ENCODE data around the gene TMEM186. TPM values are rescaled to one million over a fixed set of nuclear protein-coding genes. Genes with fewer than 3 reads are reported as not detected.

The TMEM186 gene
- total and polyA plus RNA-seq, 12 donors = 7.9 to 15.4 (median 11.9) TPM

DNA sequence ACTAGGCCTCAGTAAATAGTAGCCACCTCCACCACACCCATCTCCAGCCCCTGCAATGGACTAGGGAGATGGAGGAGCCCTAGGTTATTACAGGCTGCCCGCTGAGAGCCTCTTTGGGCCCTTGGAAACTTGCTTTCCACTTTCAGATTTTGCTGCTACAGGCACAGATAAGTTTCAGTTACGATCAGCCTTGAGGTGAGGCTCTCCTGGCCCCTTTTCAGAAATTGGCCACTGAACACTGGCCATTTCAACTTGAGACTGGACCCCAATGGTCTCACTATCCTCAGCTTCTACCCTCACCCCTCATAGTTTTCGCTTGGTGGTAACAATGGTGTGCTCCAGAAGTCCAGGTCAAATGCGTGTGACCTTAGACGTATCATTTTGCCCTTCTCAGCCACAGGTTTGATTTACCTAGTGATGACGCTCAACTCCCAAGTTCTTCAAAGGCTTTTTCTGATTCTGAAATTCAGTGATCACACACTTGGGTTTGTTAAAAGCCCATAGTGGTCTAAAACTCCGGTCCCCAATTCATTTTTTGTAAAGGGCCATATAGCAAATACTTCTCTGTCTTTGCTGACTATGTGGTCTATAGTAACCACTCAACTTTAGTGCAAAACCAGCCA, 1.2 kb upstream of the TMEM186 start:
- TF ChIP-seq POLR2A (IDR thresholded peaks at IDR 0.05) = no peak
- TF ChIP-seq, protein P1, sequence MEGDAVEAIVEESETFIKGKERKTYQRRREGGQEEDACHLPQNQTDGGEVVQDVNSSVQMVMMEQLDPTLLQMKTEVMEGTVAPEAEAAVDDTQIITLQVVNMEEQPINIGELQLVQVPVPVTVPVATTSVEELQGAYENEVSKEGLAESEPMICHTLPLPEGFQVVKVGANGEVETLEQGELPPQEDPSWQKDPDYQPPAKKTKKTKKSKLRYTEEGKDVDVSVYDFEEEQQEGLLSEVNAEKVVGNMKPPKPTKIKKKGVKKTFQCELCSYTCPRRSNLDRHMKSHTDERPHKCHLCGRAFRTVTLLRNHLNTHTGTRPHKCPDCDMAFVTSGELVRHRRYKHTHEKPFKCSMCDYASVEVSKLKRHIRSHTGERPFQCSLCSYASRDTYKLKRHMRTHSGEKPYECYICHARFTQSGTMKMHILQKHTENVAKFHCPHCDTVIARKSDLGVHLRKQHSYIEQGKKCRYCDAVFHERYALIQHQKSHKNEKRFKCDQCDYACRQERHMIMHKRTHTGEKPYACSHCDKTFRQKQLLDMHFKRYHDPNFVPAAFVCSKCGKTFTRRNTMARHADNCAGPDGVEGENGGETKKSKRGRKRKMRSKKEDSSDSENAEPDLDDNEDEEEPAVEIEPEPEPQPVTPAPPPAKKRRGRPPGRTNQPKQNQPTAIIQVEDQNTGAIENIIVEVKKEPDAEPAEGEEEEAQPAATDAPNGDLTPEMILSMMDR (IDR thresholded peaks at IDR 0.05) = no peak
- no peak for DNase-seq
- intact Hi-C loops (cut with DNase I) = loop anchor here in 1 of 2 donors (5.0 to 10.0 kb wide), 2 partner anchors 79 to 234 kb away; no protein-coding TSS in a partner anchor
- no peaks in the 10 kb centered on the region for H3K9me3 ChIP-seq (replicated peaks in 1 of 3)
- peak overlapping the region in 3 of 4 donors; percentile 81 to 99 (median 93) for H3K4me3 ChIP-seq
- H3K27ac ChIP-seq = peak overlapping the region in 2 of 5 donors; percentile 58 to 92
- WGBS, 4 donors = 55 to 67% (median 63%) methylated on average over 7 of the region's 7 CpGs
- H3K36me3 ChIP-seq (replicated peaks in 1 of 2) = peaks cover 0 to 22% of the 10 kb centered on the region in 2 donors
- no peaks in the 10 kb centered on the region for H3K27me3 ChIP-seq
- H3K4me1 ChIP-seq (replicated peaks in 1 of 2) = peaks cover 24 to 31% of the 10 kb centered on the region in 2 donors

DNA sequence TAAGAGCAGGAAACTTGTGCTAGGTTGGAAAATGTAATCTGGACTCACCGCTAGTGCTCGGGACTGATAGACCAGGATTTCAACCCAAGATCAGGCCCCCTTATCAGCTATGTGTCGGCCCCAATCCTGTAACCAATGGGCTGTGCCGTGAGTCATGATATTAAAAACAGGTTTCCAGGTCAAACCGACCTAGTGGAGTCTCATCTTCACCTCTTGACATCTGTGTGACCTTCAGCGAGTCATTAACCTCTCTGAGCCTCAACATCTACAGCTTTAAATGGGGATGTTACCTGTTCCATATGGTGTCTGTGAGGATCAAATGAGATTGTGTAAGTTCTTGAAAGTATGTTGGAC, 712 bp upstream of the TMEM186 start:
- intact Hi-C loops (cut with DNase I) = loop anchor here in 1 of 2 donors (5.0 to 10.0 kb wide), 2 partner anchors 79 to 233 kb away; no protein-coding TSS in a partner anchor
- peaks cover 0 to 17% of the 10 kb centered on the region in 2 donors for H3K36me3 ChIP-seq (replicated peaks in 1 of 2)
- H3K27ac ChIP-seq = peak overlapping the region in 4 of 5 donors; percentile 58 to 92 (median 65)
- H3K27me3 ChIP-seq = no peaks in the 10 kb centered on the region
- H3K9me3 ChIP-seq (replicated peaks in 1 of 3) = no peaks in the 10 kb centered on the region
- DNase-seq = peak in 2 of 7 donors; percentile 37 to 39
- H3K4me3 ChIP-seq = peak overlapping the region; percentile 81 to 99 (median 94)
- 0 to 1% (median 1%) methylated on average over 5 to 6 of the region's 6 CpGs for WGBS, 4 donors
- peaks cover 24 to 31% of the 10 kb centered on the region in 2 donors for H3K4me1 ChIP-seq (replicated peaks in 1 of 2)
- TF ChIP-seq, protein P1 (IDR thresholded peaks at IDR 0.05) = no peak
- no peak for TF ChIP-seq POLR2A (IDR thresholded peaks at IDR 0.05)

DNA sequence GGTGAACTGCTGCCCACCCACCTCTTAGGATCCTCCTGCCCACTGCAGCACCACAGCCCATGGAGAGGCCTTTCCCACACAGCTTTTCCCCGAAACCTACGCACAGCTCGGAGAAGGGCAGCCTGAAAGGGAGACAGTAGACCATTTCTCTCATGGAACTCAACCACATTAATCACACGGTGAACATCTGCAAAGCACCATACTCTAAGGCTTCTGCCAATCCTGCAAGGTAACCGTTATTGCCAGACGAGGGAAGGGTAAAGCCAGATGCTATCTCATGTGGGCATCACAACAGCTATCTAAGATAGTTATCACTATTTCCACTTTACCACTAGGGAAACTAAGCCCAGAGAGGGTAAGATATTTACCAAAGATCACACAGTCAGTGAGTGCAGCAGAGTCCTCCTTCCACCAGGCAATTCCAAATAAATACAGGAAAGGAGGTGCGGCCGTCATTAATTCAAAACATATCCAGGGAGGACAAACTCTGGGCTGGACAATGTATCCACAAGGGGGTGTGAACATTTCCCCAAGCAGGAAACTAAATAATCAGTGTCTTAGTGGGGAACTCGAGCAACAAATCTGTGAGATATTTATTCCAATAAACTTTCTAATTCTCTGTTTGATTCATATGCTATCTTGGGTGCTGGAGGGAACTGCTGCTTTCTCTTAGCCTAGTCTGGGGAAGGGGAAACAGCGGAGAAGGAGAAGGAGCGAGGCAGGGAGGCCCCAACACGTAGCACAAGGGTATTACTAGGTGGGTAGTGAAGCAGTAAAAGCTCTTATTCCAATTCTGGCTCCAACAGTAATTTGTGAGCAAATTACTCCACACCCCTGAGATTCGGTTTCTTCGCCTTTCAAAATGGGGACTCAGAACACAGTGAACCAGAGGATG, 723 bp downstream of the TMEM186 start:
- Histone ChIP-seq H3K4me1 (replicated peaks in 1 of 2) (peaks cover 24 to 31% of the 10 kb centered on the region in 2 donors), H3K36me3 (replicated peaks in 1 of 2) (peaks cover 0 to 2% of the 10 kb centered on the region in 2 donors), H3K9me3 (replicated peaks in 1 of 3) (no peaks in the 10 kb centered on the region), H3K27me3 (no peaks in the 10 kb centered on the region), H3K4me3 (peak overlapping the region; percentile 16 to 99 (median 88)), H3K27ac (peak overlapping the region in 2 of 5 donors; percentile 48 to 92)
- DNase-seq = no peak
- TF ChIP-seq, protein P1 (IDR thresholded peaks at IDR 0.05) = no peak
- no peak for TF ChIP-seq POLR2A (IDR thresholded peaks at IDR 0.05)
- intact Hi-C loops (cut with DNase I) = loop anchor here in 1 of 2 donors (5.0 to 10.0 kb wide), 2 partner anchors 81 to 232 kb away; no protein-coding TSS in a partner anchor
- WGBS, 4 donors = 42 to 52% (median 45%) methylated on average over 12 to 14 of the region's 14 CpGs

DNA sequence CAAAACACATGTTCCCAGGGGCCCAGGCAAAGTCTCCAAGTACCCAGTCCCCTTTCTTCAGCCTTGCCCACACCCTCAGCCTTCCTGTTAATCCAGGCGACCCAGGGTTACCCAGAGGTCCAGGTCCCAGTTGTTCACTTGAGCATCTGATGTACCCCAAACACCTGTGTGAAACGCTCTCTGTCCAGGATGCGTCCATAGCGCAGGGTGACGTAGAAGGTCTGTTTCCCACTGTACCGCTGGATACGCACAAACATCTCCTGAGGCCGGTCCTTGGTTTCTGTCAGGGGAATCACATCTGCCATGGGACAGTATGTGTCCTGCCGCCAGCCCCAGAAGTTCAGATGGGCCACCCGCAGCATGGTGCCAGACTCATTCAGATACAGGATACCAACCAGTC, 1.6 kb downstream of the TMEM186 start:
- no peak for DNase-seq
- 88 to 96% (median 94%) methylated on average over 8 to 10 of the region's 10 CpGs for WGBS, 4 donors
- Histone ChIP-seq H3K4me1 (replicated peaks in 1 of 2) (peaks cover 24 to 31% of the 10 kb centered on the region in 2 donors), H3K36me3 (replicated peaks in 1 of 2) (no peaks in the 10 kb centered on the region), H3K27me3 (no peaks in the 10 kb centered on the region), H3K27ac (no peak overlapping the region), H3K9me3 (replicated peaks in 1 of 3) (no peaks in the 10 kb centered on the region), H3K4me3 (no peak overlapping the region)
- intact Hi-C loops (cut with DNase I) = loop anchor here in 1 of 2 donors (5.0 to 10.0 kb wide), 2 partner anchors 81 to 231 kb away; no protein-coding TSS in a partner anchor
- no peak for TF ChIP-seq POLR2A (IDR thresholded peaks at IDR 0.05)
- TF ChIP-seq, protein P1 (IDR thresholded peaks at IDR 0.05) = no peak

Measured in adrenal gland (tissue), 12 donors.